ENCODE measurements around the gene NUTM2D. TPM values are rescaled to one million over a fixed set of nuclear protein-coding genes. Genes with fewer than 3 reads are reported as not detected.

The NUTM2D gene
- total RNA-seq: 0.28 and 0.96 TPM in 2 replicates

GRCh38 chr10:87357444-87357843, at the start of gene NUTM2D:
TSS of gene NUTM2D (plus strand) at chr10:87357744. CDS start at chr10:87358266, 522 bp downstream.

Other genes with a start within 250 kb of the NUTM2D start
- gene NUTM2A, start 132.3 kb upstream of the NUTM2D start, total RNA-seq: 0.28 and 0.58 TPM in 2 replicates
- 45.6 and 48.2 TPM in 2 replicates for gene MINPP1, start 147.1 kb downstream of the NUTM2D start, total RNA-seq